ENCODE measurements around the gene TADA3.
A peak's percentile ranks its signal among the peaks of the same experiment; 100 is the strongest.

Gene TADA3

DNA sequence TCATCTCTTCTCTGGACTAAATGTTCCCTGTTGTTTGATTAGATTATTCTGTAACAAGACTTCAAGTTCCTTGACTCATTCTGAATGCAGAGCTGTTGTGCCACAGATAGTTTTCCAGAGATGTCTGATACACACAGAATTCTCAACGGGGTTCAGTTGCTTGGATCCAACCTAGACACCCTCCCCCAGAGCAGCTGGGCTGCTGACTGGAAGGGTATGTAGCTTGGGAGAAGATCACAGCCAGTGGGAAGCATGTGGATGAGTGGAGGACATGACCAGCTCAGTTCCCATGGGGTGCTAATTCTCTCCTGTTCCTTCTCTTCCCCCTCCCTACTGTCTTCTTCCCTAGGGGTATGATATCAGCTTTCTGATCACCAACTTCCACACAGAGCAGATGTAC is 11.2 kb upstream of the TADA3 start:
- H3K4me3 ChIP-seq (ENCODE audit: low read depth, low read length) = no peak overlapping the region
- no peaks in the 10 kb centered on the region for H3K9me3 ChIP-seq (ENCODE audit: severe bottlenecking)
- no peak for DNase-seq
- H3K27me3 ChIP-seq (ENCODE audit: insufficient read depth, low read depth, severe bottlenecking) = no peaks in the 10 kb centered on the region
- no peak overlapping the region for H3K27ac ChIP-seq
- TF ChIP-seq, protein P1, sequence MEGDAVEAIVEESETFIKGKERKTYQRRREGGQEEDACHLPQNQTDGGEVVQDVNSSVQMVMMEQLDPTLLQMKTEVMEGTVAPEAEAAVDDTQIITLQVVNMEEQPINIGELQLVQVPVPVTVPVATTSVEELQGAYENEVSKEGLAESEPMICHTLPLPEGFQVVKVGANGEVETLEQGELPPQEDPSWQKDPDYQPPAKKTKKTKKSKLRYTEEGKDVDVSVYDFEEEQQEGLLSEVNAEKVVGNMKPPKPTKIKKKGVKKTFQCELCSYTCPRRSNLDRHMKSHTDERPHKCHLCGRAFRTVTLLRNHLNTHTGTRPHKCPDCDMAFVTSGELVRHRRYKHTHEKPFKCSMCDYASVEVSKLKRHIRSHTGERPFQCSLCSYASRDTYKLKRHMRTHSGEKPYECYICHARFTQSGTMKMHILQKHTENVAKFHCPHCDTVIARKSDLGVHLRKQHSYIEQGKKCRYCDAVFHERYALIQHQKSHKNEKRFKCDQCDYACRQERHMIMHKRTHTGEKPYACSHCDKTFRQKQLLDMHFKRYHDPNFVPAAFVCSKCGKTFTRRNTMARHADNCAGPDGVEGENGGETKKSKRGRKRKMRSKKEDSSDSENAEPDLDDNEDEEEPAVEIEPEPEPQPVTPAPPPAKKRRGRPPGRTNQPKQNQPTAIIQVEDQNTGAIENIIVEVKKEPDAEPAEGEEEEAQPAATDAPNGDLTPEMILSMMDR (IDR thresholded peaks at IDR 0.05; ENCODE audit: low read depth, low read length) = no peak
- H3K36me3 ChIP-seq = peaks cover 70% of the 10 kb centered on the region

DNA sequence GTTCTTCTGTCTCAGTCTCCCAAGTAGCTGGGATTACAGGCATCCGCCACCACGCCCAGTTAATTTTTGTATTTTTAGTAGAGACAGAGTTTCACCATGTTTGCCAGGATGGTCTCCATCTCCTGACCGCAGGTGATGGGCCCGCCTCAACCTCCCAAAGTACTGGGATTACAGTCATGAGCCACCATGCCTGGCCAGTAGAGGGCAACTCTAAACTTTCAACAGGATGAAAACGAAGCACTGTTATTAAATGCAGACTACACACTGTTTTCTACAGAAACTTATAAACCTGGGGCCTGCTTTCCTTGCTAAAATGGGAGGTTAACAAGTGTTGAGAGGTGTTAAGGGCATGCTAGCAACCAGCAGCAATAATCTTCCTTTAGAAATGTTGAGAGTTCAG is 8.3 kb upstream of the TADA3 start:
- DNase-seq = no peak
- H3K9me3 ChIP-seq (ENCODE audit: severe bottlenecking) = no peaks in the 10 kb centered on the region
- no peak overlapping the region for H3K4me3 ChIP-seq (ENCODE audit: low read depth, low read length)
- H3K27me3 ChIP-seq (ENCODE audit: insufficient read depth, low read depth, severe bottlenecking) = no peaks in the 10 kb centered on the region
- H3K36me3 ChIP-seq = peaks cover 79% of the 10 kb centered on the region
- TF ChIP-seq, protein P1 (IDR thresholded peaks at IDR 0.05; ENCODE audit: low read depth, low read length) = peak; percentile 47
- H3K27ac ChIP-seq = no peak overlapping the region

DNA sequence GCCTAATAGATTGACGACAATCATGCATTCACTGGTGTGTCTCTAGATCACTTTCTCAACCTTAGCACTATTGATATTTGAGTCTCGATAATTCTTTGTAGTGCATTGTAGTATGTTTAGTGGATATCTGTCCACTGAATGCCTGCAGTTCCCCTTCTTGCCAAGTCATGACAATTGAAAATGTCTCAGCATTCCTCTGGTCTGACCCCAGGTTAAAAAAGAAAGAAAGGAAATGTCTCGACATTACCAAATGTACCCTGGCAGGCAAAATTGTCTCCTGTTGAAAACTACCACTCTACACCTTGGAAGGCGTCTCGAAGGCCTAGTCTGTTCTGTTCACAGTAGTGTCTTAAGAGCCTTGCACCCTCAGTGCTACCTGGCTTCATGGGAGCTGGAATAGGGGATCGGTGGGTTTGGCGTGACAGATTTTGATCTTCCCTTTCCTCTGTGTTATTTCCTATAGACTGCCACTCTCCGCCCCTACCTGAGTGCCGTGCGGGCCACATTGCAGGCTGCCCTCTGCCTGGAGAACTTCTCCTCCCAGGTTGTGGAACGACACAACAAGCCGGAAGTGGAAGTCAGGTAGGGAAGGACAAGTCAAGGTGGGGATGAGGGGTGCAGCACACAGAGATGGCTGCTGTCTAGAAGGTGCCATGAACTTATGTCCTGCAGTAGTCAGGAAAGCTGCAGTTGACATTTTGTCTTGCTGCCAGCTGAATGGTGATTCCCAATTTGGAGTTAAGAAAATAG is 5.1 kb upstream of the TADA3 start:
- H3K27ac ChIP-seq = no peak overlapping the region
- no peak overlapping the region for H3K4me3 ChIP-seq (ENCODE audit: low read depth, low read length)
- no peaks in the 10 kb centered on the region for H3K27me3 ChIP-seq (ENCODE audit: insufficient read depth, low read depth, severe bottlenecking)
- TF ChIP-seq, protein P1 (IDR thresholded peaks at IDR 0.05; ENCODE audit: low read depth, low read length) = no peak
- H3K9me3 ChIP-seq (ENCODE audit: severe bottlenecking) = no peaks in the 10 kb centered on the region
- peaks cover 54% of the 10 kb centered on the region for H3K36me3 ChIP-seq
- DNase-seq = no peak

DNA sequence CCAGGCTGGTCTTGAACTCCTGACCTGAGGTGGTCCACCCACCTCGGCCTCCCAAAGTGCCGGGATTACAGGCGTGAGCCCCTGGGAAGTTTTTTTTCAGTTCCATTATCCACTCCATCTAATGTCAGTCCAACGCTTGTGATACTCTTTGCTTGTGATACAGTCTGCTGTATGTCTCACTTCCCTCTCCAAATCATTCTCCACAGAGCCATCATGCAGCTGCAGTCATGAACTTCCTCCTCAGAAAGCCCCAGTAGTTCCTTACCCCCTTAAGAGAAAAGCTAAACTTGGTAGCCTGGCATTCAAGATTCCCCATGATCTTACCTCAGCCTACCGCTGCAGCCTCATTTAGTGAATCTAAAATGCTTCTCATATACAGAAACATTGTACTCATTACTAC is 2.9 kb upstream of the TADA3 start:
- Histone ChIP-seq H3K36me3 (peaks cover 45% of the 10 kb centered on the region), H3K27ac (no peak overlapping the region), H3K27me3 (ENCODE audit: insufficient read depth, low read depth, severe bottlenecking) (no peaks in the 10 kb centered on the region), H3K4me3 (ENCODE audit: low read depth, low read length) (no peak overlapping the region), H3K9me3 (ENCODE audit: severe bottlenecking) (no peaks in the 10 kb centered on the region)
- DNase-seq = no peak
- TF ChIP-seq, protein P1 (IDR thresholded peaks at IDR 0.05; ENCODE audit: low read depth, low read length) = no peak

- peaks cover 45% of the 10 kb centered on the region for H3K36me3 ChIP-seq
- DNase-seq = no peak
- H3K27ac ChIP-seq = no peak overlapping the region
- TF ChIP-seq, protein P1 (IDR thresholded peaks at IDR 0.05; ENCODE audit: low read depth, low read length) = no peak
- no peak overlapping the region for H3K4me3 ChIP-seq (ENCODE audit: low read depth, low read length)
- no peaks in the 10 kb centered on the region for H3K9me3 ChIP-seq (ENCODE audit: severe bottlenecking)
- H3K27me3 ChIP-seq (ENCODE audit: insufficient read depth, low read depth, severe bottlenecking) = no peaks in the 10 kb centered on the region
These were observed 2.1 kb upstream of the TADA3 start for GRCh38 chr3:9794400-9794799.

All from WERI-Rb-1 (cell line).